Activated T-helper 1 cell treated with Interleukin-2 at 50 U/mL for 16 hours (primary cell): ENCODE data around the gene C9orf72.

Experiments
- DNase-seq: peaks from one replicate; pipeline ENCODE4 v3.0.0-alpha.2; 2020; ENCODE audit warnings: low read depth

The C9orf72 gene

GRCh38 chr9:27573634-27574590 lies 631 bp upstream of the C9orf72 start:
- peak; percentile 88 for DNase-seq

GRCh38 chr9:27572566-27572917 lies 739 bp downstream of the C9orf72 start:
- DNase-seq: peak; percentile 31

DNA sequence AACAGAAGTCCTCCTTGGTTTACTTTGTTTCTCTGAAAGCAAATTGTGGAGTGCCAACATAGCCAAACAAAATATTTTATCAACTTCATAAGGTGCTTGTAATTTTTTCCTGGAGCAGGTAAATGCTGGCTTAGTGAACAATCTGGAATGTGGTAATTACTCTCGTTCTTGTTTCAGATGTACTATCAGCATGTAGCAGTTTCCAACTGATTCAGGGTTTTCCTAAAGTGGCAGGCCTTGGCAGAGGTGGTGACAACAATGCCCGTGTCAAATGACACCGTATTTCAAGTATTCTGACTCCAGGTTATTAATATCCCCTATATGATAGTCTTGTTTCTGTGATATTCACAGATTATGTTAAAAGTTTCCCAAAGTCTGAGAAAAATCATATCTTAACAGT lies 1.2 kb downstream of the C9orf72 start:
- DNase-seq: no peak

DNA sequence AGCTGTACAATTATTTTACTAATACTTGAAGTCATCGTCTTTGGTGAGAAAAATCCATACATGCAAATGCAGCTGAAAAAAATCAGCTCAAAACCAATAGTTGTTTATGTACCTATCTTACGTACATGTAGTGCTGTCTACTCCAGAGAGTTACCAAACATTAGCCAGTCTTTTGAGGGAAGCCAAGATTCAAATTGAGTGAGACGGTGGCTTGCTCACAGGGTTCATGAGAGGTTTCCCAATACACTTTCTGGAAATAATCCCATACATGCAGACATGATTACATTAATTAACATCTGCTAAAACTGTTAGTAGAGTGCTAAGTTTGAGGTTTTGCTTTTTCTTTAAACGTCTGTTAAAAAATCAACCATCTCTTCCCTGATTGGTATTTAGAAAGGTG lies 2.3 kb downstream of the C9orf72 start:
- DNase-seq: no peak

DNA sequence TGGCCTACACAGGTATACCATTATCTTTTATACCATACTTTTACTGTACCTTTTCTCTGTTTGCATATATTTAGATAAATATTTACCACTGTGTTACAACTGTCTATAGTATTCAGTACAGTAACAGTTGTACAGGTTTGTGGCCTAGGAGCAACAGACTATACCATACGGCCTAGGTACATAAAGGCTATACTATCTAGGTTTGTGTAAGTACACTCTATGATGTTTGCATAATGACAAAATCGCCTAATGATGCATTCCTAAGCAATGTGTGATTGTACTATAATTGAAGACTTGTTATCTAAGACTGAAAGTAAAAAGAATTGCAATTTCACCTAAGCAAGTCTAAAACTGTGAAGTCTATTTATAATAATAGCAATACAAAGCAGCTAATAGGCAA lies 3.9 kb downstream of the C9orf72 start:
- no peak for DNase-seq

GRCh38 chr9:27566118-27566517 lies 7.2 kb downstream of the C9orf72 start:
- DNase-seq: no peak

DNA sequence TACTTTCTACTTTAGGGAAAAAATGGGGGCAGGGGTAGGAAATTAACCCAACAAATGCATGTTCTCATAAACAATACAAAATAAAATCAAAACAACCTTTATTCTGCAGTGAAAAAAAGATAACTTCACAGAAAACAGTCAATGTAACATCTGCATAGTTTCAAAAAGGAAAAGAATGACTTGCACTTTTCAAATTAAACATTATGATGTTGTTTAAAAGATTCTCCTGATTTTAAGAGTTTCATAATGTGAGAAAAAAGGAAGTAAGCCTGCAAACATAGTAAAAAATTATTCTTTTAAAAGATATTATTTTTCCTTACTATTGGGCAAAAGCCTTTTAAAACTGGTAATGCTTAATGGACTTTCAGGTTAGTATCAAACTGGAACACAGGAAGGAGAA lies 7.6 kb downstream of the C9orf72 start:
- DNase-seq: no peak

DNA sequence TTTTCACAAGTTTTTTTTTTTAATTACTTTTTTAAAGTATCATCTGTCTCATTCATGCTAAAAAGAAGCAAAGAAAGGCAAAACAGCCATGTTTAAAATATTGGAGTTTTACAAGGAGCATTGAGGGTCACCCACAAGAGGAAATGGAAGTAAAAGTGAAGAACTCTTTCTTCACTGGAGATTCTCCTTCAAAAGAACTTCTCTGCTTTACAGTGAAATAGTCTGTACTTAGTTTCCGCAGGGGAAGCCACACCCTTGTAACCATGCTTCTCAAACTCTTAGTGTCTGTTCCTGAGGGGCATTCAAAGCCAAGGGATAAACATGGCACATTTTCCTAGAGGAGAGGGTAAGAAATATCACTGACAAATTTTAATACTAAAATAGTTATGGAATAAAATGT lies 8.6 kb downstream of the C9orf72 start:
- DNase-seq: no peak

- no peak for DNase-seq
Measured at GRCh38 chr9:27563738-27564430, 9.4 kb downstream of the C9orf72 start.

GRCh38 chr9:27561685-27562084 lies 11.6 kb downstream of the C9orf72 start:
- no peak for DNase-seq

GRCh38 chr9:27560457-27560856 lies 12.8 kb downstream of the C9orf72 start:
- DNase-seq: no peak

- DNase-seq: no peak
Measured at GRCh38 chr9:27558307-27558706, 15.0 kb downstream of the C9orf72 start.

GRCh38 chr9:27556470-27556869 lies 16.8 kb downstream of the C9orf72 start:
- DNase-seq: no peak

GRCh38 chr9:27554712-27555111 lies 18.6 kb downstream of the C9orf72 start:
- no peak for DNase-seq

DNA sequence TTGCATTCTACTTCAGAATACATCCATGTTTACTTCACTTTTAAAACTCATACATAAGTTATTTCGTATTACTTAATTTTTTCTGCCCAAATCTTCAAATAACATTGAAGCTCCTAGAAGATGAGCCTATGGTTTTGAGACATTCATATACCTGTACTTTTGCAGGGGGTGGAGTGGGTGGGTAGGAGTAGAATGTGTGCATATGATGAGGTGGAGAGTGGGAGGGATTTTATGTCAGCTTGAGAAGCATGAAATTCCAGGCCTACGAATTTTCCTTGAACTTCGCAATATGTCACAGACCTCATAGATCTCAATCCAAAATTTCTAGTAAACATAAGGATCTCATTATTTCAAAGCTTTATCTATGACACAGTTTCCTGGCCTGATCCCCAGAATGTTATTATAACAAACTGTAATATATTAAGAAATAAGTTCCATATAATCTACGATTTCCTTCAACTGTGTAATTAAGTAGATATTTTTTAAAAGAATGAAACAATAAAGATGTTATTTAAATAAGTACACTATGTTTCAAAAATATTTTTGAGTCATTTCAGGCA lies 24.0 kb downstream of the C9orf72 start:
- no peak for DNase-seq

GRCh38 chr9:27548055-27548741 lies 25.1 kb downstream of the C9orf72 start:
- DNase-seq: no peak

GRCh38 chr9:27545471-27545870 lies 27.8 kb downstream of the C9orf72 start:
- DNase-seq: no peak

DNA sequence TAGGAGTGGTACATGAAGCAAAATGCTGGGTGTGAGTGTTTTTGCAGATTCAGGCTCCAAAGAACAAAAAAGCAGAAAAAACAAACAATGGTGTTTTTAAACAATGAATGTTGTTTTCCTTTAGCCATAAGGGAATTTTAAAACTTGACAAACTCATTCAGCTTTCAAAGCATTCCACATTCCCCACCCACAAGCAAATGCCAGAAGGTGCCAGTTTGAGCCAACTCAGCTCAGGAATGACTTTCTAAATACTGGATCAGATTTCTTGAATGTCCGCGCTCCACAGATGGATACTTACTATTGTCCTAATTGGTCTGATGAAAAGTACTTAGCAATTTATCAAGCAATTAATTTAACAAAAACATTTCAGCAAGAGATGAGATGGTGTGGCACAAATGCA lies 30.8 kb downstream of the C9orf72 start:
- no peak for DNase-seq

DNA sequence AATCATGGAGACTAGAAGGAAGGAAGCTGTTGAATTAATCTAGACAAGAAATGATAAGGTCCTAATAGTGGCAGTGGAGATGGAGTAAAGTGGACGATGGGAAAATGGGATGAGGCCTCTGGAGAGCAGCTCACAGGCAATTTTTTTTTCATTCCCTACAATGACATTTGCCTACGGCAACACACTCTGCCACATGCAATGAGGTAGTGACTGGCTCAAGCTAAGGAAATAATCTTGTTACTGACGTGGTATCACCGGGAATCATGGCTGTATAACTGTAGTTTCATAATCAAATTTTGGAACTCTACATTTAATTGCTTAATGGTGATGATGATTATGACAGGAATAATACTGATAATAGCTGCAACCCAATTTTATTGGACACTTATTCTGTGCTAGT lies 31.5 kb downstream of the C9orf72 start:
- no peak for DNase-seq

GRCh38 chr9:27540502-27540901 lies 32.8 kb downstream of the C9orf72 start:
- no peak for DNase-seq

- no peak for DNase-seq
Measured at GRCh38 chr9:27539479-27540441, 33.5 kb downstream of the C9orf72 start.
